Endothelial cell of umbilical vein (primary cell): ENCODE results near the gene DNAH1. TPM values are rescaled to one million over a fixed set of nuclear protein-coding genes. Genes with fewer than 3 reads are reported as not detected.

ENCODE experiments used
- BruUV-seq: library from RNA; stranded (reverse); fragments of 400-500 nt; replicated peaks from 2 replicates; lab custom pipeline; 2021; lab: Mats Ljungman, UMichigan
- CTCF ChIA-PET: fragments of 300-600, 350-600 bp; sonication (Branson Sonifier 250); formaldehyde crosslinking; loops from one replicate; lab custom pipeline; 2021; ENCODE audit warnings: antibody characterized with exemption, inconsistent platforms; lab: Charles Lee
- POLR2A ChIA-PET: fragments of 300-600, 350-600 bp; sonication (Branson Sonifier 250); formaldehyde crosslinking; loops from one replicate; lab custom pipeline; 2021; ENCODE audit warnings: antibody characterized with exemption, inconsistent platforms; lab: Charles Lee
- DNase-seq: peaks from one replicate; pipeline ENCODE4 v3.0.0-alpha.2; 2011; ENCODE audit warnings: low read depth, low spot score
- FAIRE-seq: peaks from 2 replicates; lab custom pipeline; 2011; peaks lifted over from hg19 to GRCh38; lab: Jason Lieb, UNC
- H2AFZ ChIP-seq: 2 replicates; pipeline ENCODE4 v1.6.0; 2012; ENCODE audit warnings: low read depth, low read length, control low read depth, inconsistent platforms
- H3K27ac ChIP-seq: 2 replicates; pipeline ENCODE4 v1.5.1; 2011; ENCODE audit warnings: low read depth, mild to moderate bottlenecking, control low read depth, low read length, moderate library complexity; ENCODE audit not compliant: insufficient read depth
- H3K27me3 ChIP-seq, 2 experiments: 2 replicates each; pipeline versions ENCODE4 v1.6.0 to v1.6.1; 2011; ENCODE audit warnings: low read length in 2 of 2, mixed read lengths in 1 of 2; ENCODE audit not compliant: control insufficient read depth in 2 of 2, insufficient read depth in 2 of 2
- H3K36me3 ChIP-seq, 2 experiments: 2 replicates in 1 of 2; 3 replicates in 1 of 2; pipeline ENCODE4 v1.5.1; 2011; ENCODE audit warnings: low read length in 2 of 2, mild to moderate bottlenecking in 1 of 2, moderate library complexity in 1 of 2; ENCODE audit not compliant: control insufficient read depth in 2 of 2, insufficient read depth in 2 of 2; ENCODE audit errors: extremely low read depth in 1 of 2
- H3K4me1 ChIP-seq: 3 replicates; pipeline ENCODE4 v1.5.1; 2011; ENCODE audit warnings: mild to moderate bottlenecking, low read length; ENCODE audit not compliant: control insufficient read depth, insufficient read depth; ENCODE audit errors: extremely low read depth
- H3K4me2 ChIP-seq: 2 replicates; pipeline ENCODE4 v1.6.1; 2011; ENCODE audit warnings: low read length, control low read depth, mixed read lengths; ENCODE audit not compliant: insufficient read depth
- H3K4me3 ChIP-seq, 3 experiments: fragments of 200-600 bp in 1 of 3; sonication (generic), shearing (Covaris generic) in 1 of 3; replicated peaks in 1 of 3; 2 replicates each; pipeline ENCODE4 v1.5.1; 2011 to 2016; ENCODE audit warnings: control low read depth in 3 of 3, low read length in 3 of 3, mild to moderate bottlenecking in 2 of 3, inconsistent platforms in 1 of 3, low read depth in 1 of 3, moderate library complexity in 1 of 3; ENCODE audit not compliant: insufficient read depth in 1 of 3
- H3K79me2 ChIP-seq: 2 replicates; pipeline ENCODE4 v1.6.0; 2012; ENCODE audit warnings: low read length, inconsistent platforms; ENCODE audit not compliant: control insufficient read depth, insufficient read depth
- H3K9ac ChIP-seq: replicated peaks from 2 replicates; pipeline ENCODE3; 2011; ENCODE audit warnings: low read length, control low read depth; ENCODE audit not compliant: insufficient read depth; ENCODE audit errors: extremely low read depth
- H3K9me1 ChIP-seq: replicated peaks from 3 replicates; pipeline ENCODE4 v1.6.0; 2011; ENCODE audit warnings: mild to moderate bottlenecking, low read length; ENCODE audit not compliant: control insufficient read depth, insufficient read depth; ENCODE audit errors: extremely low read depth
- H3K9me3 ChIP-seq: replicated peaks from 2 replicates; pipeline ENCODE4 v1.5.1; 2012; ENCODE audit warnings: low read length, inconsistent platforms; ENCODE audit not compliant: control insufficient read depth, insufficient read depth
- H4K20me1 ChIP-seq: replicated peaks from 2 replicates; pipeline ENCODE3; 2011; ENCODE audit warnings: mild to moderate bottlenecking, low read length; ENCODE audit not compliant: control insufficient read depth, insufficient read depth; ENCODE audit errors: extremely low read depth
- CTCF ChIP-seq, 2 donors: IDR thresholded peaks; 1 replicate in 1 of 2; 2 replicates in 1 of 2; pipeline ENCODE4 v1.5.1; 2011; ENCODE audit warnings: low read length in 2 of 2, mild to moderate bottlenecking in 2 of 2, moderate library complexity in 2 of 2, control low read depth in 1 of 2, inconsistent platforms in 1 of 2, low read depth in 1 of 2; ENCODE audit not compliant: insufficient read depth in 1 of 2; ENCODE audit errors: extremely low read depth in 1 of 2
- EZH2 ChIP-seq: IDR thresholded peaks from 2 replicates; pipeline ENCODE4 v1.6.1; 2012; ENCODE audit warnings: borderline replicate concordance, low read depth, mild to moderate bottlenecking, moderate library complexity, low read length, inconsistent platforms; ENCODE audit not compliant: severe bottlenecking
- FOS ChIP-seq: IDR thresholded peaks from 2 replicates; pipeline ENCODE4 v1.6.1; 2011; ENCODE audit warnings: mild to moderate bottlenecking, low read length, moderate library complexity, borderline replicate concordance; ENCODE audit not compliant: insufficient read depth
- GATA2 ChIP-seq: IDR thresholded peaks from 2 replicates; pipeline ENCODE4 v1.7.0; 2011; ENCODE audit warnings: low read depth, mild to moderate bottlenecking, moderate library complexity, mixed read lengths, low read length; ENCODE audit not compliant: insufficient read length, insufficient read depth
- JUN ChIP-seq: IDR thresholded peaks from 2 replicates; pipeline ENCODE4 v1.6.1; 2011; ENCODE audit warnings: borderline replicate concordance, low read depth; ENCODE audit not compliant: insufficient read length, insufficient read depth
- MAX ChIP-seq: IDR thresholded peaks from 2 replicates; pipeline ENCODE4 v1.6.1; 2011; ENCODE audit not compliant: insufficient read depth, insufficient read length
- MYC ChIP-seq: IDR thresholded peaks from one replicate; pipeline ENCODE4 v1.6.1; 2011; ENCODE audit warnings: mild to moderate bottlenecking, low read depth, low read length
- POLR2A ChIP-seq: IDR thresholded peaks from 2 replicates; pipeline ENCODE4 v1.6.1; 2012; ENCODE audit warnings: low read depth, mild to moderate bottlenecking, control low read depth, low read length
- POLR2AphosphoS5 ChIP-seq: IDR thresholded peaks from 2 replicates; pipeline ENCODE4 v1.6.1; 2012; ENCODE audit warnings: low read depth, mild to moderate bottlenecking, control low read depth, low read length, moderate library complexity; ENCODE audit not compliant: insufficient read depth
- dilution Hi-C: fragments of 300-500 bp; cut with MboI; formaldehyde crosslinking; loops from one replicate; pipeline ENCODE4 v1.15.0; 2019; ENCODE audit warnings: low sequenced_read_pairs; ENCODE audit not compliant: extremely low pct_ligation_motif_present
- intact Hi-C: fragments of 100-400 bp; cut with micrococcal nuclease; formaldehyde crosslinking; loops from one replicate; pipeline ENCODE4 v1.10.0; 2022
- polyA plus RNA-seq, 4 experiments: library from polyadenylated mRNA; depleted of rRNA in 3 of 4; stranded (reverse) in 3 of 4; unstranded in 1 of 4; fragments of >200 nt; gene quantifications; 2 replicates each; pipeline versions ENCODE4 v1.2.1 to v1.2.3, GENCODE V29; 2011 to 2012; ENCODE audit warnings: missing spikeins in 1 of 4
- total RNA-seq: library from RNA; stranded (reverse); gene quantifications from 2 replicates; pipeline ENCODE4 v1.2.3, GENCODE V29; 2021

The DNAH1 gene
- total and polyA plus RNA-seq, 2 donors (not counting 3 experiments of a cell fraction or from before 2014, with no cell fraction given), result 5.8 to 6.0 TPM

- BruUV-seq, result no TSS peak
- Histone ChIP-seq H3K4me1 (peaks cover 8% of the 10 kb centered on the region), H3K36me3 (peaks cover 6 to 72% of the 10 kb centered on the region in 2 experiments), H3K9ac (no peak overlapping the region), H3K27ac (no peak overlapping the region), H3K27me3 (no peaks in the 10 kb centered on the region), H3K79me2 (peaks cover 18% of the 10 kb centered on the region), H3K4me2 (no peak overlapping the region), H3K9me3 (no peaks in the 10 kb centered on the region), H3K9me1 (no peaks in the 10 kb centered on the region), H3K4me3 (no peak overlapping the region), H2AFZ (no peak overlapping the region), H4K20me1 (no peaks in the 10 kb centered on the region)
- dilution Hi-C loops (no loop called here), intact Hi-C loops (no loop called here)
- ChIA-PET POLR2A (no interaction called here), CTCF (no interaction called here)
- TF ChIP-seq CTCF (IDR thresholded peaks at IDR 0.05; ENCODE audit: extremely low read depth in 1 of 2, insufficient read depth in 1 of 2, low read depth in 1 of 2, low read length in 2 of 2), result no peak
- no peak for TF ChIP-seq MAX
- no peak for TF ChIP-seq GATA2
- TF ChIP-seq FOS, result no peak
- no peak for TF ChIP-seq JUN
- TF ChIP-seq POLR2AphosphoS5, result no peak
- no peak for TF ChIP-seq POLR2A
- TF ChIP-seq MYC, result no peak
- TF ChIP-seq EZH2, result no peak
- FAIRE-seq, result no peak
- no peak for DNase-seq
These were observed 88.9 kb downstream of the DNAH1 start for GRCh38 chr3:52405066-52405465.
